Measurements from ENCODE around the gene PFN4.

- no peak for TF ChIP-seq CTCF (IDR thresholded peaks at IDR 0.05)
- TF ChIP-seq EP300 (IDR thresholded peaks at IDR 0.05): no peak
Measured at GRCh38 chr2:24077879-24078278, 45.3 kb downstream of the PFN4 start.

All from suprapubic skin (tissue), 3 donors.